Mesothelial cell of epicardium (in vitro differentiated cells): ENCODE measurements around the gene PLA2G6. TPM values are rescaled to one million over a fixed set of nuclear protein-coding genes. Genes with fewer than 3 reads are reported as not detected.

ENCODE experiments used
- DNase-seq, 2 experiments: peaks; one replicate each; pipeline ENCODE4 v3.0.0; 2021; ENCODE audit warnings: low spot score in 2 of 2; ENCODE audit not compliant: unreplicated experiment in 2 of 2
- H3K27ac Mint-ChIP-seq: 2 replicates; pipeline ENCODE4 v1.8.0; 2021; ENCODE audit warnings: mixed read lengths
- H3K27me3 Mint-ChIP-seq: 2 replicates; pipeline ENCODE4 v1.8.0; 2021; ENCODE audit warnings: low read depth, mixed read lengths
- H3K36me3 Mint-ChIP-seq: 2 replicates; pipeline ENCODE4 v1.8.0; 2021; ENCODE audit warnings: mixed read lengths
- H3K4me1 Mint-ChIP-seq: 2 replicates; pipeline ENCODE4 v1.8.0; 2021; ENCODE audit warnings: mixed read lengths
- H3K4me3 Mint-ChIP-seq: 2 replicates; pipeline ENCODE4 v1.8.0; 2021; ENCODE audit warnings: mild to moderate bottlenecking, moderate library complexity, mixed read lengths
- H3K9me3 Mint-ChIP-seq: 2 replicates; pipeline ENCODE4 v1.8.0; 2021; ENCODE audit warnings: mixed read lengths
- total RNA-seq: library from RNA; stranded (reverse); gene quantifications from 3 replicates; pipeline ENCODE4 v1.2.1, GENCODE V29; 2021
- TF ChIP-seq, protein P1 (sequence below): fragments of 200-600 bp; sonication (generic); IDR thresholded peaks from one replicate; pipeline ENCODE4 v1.5.0; 2021; ENCODE audit warnings: antibody characterized with exemption; ENCODE audit not compliant: unreplicated experiment

PLA2G6 gene
- total RNA-seq, 1 donor from 2014 or later: 88.2 TPM

DNA sequence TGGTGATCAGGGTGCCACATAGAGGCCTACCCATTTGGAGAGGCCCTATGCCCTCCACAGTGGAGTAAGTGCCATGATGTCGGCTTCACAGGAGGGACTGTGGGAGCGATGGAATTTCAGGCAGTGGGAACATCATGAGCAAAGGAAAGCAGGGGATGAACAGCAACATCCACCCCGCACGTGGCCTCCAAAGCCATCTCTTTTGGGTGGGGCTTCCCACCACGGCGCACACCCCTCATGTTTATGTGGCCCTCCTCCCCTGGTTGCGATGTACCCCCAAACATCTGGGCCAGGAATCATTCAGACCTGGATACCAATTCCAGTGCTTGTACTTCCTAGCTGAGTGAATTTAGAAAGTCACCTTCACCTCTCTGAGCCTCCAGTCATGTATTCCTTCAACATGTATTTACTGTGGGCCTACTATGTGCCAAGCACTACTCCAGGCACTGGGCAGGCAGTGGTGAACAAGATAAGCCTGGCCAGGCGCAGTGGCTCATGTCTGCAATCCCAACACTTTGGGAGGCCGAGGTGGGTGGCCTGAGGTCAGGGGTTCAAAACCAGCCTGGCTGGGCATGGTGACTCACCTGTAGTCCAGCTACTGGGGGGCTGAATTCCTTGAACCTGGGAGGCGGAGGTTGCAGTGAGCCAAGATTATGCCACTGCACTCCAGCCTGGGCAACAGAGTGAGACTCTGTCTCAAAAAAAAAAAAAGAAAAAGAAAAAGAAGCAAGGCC is 18.4 kb upstream of the PLA2G6 start:
- Mint-ChIP-seq H3K27ac (no peak overlapping the region), H3K27me3 (no peaks in the 10 kb centered on the region), H3K4me1 (peaks cover 1% of the 10 kb centered on the region), H3K36me3 (no peaks in the 10 kb centered on the region), H3K4me3 (no peak overlapping the region), H3K9me3 (no peaks in the 10 kb centered on the region)
- DNase-seq: no peak
- TF ChIP-seq, protein P1, sequence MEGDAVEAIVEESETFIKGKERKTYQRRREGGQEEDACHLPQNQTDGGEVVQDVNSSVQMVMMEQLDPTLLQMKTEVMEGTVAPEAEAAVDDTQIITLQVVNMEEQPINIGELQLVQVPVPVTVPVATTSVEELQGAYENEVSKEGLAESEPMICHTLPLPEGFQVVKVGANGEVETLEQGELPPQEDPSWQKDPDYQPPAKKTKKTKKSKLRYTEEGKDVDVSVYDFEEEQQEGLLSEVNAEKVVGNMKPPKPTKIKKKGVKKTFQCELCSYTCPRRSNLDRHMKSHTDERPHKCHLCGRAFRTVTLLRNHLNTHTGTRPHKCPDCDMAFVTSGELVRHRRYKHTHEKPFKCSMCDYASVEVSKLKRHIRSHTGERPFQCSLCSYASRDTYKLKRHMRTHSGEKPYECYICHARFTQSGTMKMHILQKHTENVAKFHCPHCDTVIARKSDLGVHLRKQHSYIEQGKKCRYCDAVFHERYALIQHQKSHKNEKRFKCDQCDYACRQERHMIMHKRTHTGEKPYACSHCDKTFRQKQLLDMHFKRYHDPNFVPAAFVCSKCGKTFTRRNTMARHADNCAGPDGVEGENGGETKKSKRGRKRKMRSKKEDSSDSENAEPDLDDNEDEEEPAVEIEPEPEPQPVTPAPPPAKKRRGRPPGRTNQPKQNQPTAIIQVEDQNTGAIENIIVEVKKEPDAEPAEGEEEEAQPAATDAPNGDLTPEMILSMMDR: no peak

DNA sequence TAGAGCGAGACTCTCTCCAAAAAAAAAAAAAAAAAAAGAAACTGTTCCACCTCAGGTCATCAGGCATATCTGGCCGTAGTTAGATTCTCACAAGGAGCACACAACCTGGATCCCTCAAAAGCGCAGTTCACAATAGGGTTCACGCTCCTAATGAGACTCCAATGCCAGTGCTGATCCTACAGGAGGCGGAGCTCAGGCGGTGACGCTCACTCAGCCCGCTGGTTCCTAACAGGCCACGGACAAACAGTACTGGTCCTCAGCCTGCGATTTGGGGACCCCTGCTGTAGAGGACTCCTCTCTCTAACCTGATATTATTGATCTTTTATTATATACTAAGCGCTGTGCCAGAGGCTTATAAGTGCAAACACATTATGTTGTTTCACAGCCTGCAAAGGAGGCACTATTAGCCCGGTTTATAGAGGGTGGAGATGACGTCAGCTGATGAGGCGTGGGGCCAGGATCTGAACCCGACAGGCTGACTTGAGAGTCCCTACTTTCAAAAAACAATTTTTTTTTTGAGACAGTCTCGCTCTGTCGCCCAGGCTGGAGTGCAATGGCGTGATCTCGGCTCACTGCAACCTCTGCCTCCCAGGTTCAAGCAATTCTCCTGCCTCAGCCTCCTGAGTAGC is 15.3 kb upstream of the PLA2G6 start:
- H3K27ac Mint-ChIP-seq: no peak overlapping the region
- H3K4me3 Mint-ChIP-seq: no peak overlapping the region
- H3K9me3 Mint-ChIP-seq: no peaks in the 10 kb centered on the region
- no peaks in the 10 kb centered on the region for H3K36me3 Mint-ChIP-seq
- H3K4me1 Mint-ChIP-seq: no peaks in the 10 kb centered on the region
- no peaks in the 10 kb centered on the region for H3K27me3 Mint-ChIP-seq
- no peak for DNase-seq
- TF ChIP-seq, protein P1: no peak

DNA sequence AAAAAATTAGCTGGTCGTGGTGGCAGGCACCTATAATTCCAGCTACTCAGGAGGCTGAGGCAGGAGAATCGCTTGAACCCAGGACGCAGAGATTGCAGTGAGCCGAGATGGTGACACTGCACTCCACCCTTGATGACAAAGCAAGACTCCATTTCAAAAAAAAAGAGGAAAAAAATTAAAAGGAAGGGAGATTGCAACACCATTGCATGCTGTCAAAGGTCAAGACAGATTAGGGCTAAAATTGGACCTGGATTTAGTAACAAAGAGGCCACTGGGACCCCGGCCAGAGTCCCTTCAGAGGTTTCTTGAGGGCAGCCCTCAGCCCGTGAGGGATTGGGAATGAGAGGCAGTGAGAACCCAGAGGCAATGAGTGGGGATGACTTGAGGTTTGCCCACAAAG is 11.9 kb upstream of the PLA2G6 start:
- no peak for DNase-seq
- no peaks in the 10 kb centered on the region for H3K4me1 Mint-ChIP-seq
- no peak overlapping the region for H3K4me3 Mint-ChIP-seq
- no peaks in the 10 kb centered on the region for H3K27me3 Mint-ChIP-seq
- H3K36me3 Mint-ChIP-seq: no peaks in the 10 kb centered on the region
- TF ChIP-seq, protein P1: no peak
- no peaks in the 10 kb centered on the region for H3K9me3 Mint-ChIP-seq
- no peak overlapping the region for H3K27ac Mint-ChIP-seq

DNA sequence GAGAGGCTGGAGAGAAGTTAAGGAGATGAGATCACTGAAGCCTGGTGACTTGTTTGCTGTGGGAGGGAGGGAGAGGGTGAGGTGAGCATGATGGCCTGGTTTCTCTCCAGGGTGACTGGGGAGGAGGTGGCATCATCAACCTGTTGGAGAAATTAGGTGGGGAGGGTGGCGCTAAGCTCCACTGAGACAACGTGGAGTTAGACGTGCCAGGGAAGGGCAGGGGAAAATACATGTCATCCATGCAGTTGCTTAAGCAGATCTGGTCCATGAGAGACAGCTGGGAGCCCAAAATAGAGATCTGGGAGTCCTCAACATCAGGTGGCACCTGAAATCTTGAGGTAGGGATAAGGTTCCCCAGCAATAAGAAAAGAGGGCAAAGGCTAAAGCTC is 10.8 kb upstream of the PLA2G6 start:
- no peaks in the 10 kb centered on the region for H3K4me1 Mint-ChIP-seq
- TF ChIP-seq, protein P1: no peak
- no peaks in the 10 kb centered on the region for H3K36me3 Mint-ChIP-seq
- H3K9me3 Mint-ChIP-seq: no peaks in the 10 kb centered on the region
- DNase-seq: no peak
- H3K27ac Mint-ChIP-seq: no peak overlapping the region
- no peaks in the 10 kb centered on the region for H3K27me3 Mint-ChIP-seq
- H3K4me3 Mint-ChIP-seq: no peak overlapping the region

DNA sequence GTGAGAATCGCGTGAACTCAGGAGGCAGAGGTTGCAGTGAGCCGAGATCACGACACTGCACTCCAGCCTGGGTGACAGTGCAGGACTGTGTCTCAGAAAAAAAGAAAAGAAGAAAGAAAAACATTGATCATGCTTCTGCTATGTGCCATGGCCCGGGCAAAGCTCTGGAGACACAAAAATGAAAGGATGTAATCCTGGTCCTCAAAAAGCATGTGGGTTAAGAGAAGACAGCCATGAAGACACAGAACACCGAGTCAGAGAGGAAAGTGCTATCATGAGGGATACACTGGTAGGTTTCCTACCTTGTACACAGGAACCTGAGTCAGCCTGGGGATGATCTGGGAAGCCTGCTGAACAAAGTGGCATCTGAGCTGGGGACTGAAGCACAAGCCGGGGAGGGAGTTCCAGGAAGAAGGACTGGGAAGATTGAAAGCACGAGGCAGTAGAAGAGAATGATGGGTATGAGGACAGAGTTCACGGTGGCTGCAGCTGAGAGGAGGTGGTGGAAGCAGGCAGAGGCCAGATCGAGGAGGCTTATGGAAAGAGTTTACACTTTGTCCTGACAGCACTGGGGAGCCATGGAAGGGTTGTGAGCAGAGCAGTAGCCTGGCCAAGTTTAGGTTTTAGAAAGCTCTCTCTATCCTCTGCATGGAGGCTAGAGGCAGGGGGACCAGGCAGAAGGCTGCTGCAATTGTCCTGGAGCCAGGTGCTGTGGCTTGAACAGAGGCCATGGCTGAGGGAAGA is 10.3 kb upstream of the PLA2G6 start:
- Mint-ChIP-seq H3K36me3 (no peaks in the 10 kb centered on the region), H3K4me3 (no peak overlapping the region), H3K27me3 (no peaks in the 10 kb centered on the region), H3K27ac (no peak overlapping the region), H3K4me1 (no peaks in the 10 kb centered on the region), H3K9me3 (no peaks in the 10 kb centered on the region)
- no peak for DNase-seq
- TF ChIP-seq, protein P1: no peak
